GM21367 (cell line): ENCODE measurements around the gene DDX27.
A peak's percentile ranks its signal among the peaks of the same experiment; 100 is the strongest.
"Not testable (repeated sequence)": the region's sequence is repeated elsewhere in the genome, so short reads cannot be mapped to it uniquely, and the experiment has no call there.

Experiments
- ATAC-seq: cut with Tn5 transposase; IDR thresholded peaks from one replicate; pipeline ENCODE4 v1.9.1; 2021; ENCODE audit not compliant: unreplicated experiment

DDX27 gene

DNA sequence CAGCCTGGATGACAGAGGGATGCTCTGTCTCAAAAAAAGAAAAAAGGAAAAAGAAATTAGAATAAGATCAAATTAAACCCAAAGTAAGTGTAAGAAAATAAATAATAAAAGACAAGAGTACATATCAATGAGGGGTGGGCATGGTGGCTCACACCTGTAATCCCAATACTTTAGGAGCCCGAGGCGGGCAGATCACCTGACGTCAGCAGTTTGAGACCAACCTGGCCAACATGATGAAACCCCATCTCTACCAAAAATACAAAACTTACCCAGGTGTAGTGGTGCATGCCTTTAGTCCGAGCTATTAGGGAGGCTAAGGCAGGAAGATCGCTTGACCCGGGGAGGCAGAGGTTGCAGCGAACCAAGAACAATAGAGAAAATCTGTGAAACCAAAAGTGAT lies 16.2 kb upstream of the DDX27 start:
- no peak for ATAC-seq

DNA sequence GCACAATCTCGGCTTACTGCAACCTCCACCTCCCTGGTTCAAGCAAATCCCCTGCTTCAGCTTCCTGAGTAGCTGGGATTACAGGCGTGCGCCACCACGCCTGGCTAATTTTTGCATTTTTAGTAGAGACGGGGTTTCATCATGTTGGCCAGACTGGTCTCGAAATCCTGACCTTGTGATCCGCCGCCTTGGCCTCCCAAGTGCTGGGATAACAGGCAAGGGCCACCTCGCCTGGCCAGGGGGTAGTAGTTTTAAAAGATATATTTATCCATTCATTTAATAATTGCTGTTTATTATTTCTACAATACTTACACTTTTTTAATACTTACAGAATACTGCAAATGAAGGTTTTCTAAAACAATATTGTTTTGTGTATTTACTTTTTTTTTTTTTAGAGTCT lies 15.5 kb upstream of the DDX27 start:
- no peak for ATAC-seq

DNA sequence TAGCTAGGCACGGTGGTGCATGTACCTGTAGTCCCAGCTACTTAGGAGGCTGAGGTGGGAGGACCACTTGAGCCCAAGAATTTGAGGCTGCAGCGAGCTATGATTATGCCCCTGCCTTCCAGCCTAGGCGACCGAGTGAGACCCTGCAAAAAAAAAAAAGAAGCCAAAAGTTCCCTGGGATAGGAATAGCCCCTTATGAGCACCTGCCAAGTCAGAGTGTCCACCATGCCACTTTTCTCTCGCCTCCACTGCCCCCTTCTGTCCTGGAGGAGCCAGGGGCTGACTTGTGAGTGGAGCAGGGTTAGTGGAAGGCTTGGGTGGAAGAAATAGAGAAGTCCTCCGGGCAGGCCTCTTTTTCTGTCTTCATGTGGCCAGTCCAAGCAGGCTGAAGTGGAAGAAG lies 12.1 kb upstream of the DDX27 start:
- no peak for ATAC-seq

DNA sequence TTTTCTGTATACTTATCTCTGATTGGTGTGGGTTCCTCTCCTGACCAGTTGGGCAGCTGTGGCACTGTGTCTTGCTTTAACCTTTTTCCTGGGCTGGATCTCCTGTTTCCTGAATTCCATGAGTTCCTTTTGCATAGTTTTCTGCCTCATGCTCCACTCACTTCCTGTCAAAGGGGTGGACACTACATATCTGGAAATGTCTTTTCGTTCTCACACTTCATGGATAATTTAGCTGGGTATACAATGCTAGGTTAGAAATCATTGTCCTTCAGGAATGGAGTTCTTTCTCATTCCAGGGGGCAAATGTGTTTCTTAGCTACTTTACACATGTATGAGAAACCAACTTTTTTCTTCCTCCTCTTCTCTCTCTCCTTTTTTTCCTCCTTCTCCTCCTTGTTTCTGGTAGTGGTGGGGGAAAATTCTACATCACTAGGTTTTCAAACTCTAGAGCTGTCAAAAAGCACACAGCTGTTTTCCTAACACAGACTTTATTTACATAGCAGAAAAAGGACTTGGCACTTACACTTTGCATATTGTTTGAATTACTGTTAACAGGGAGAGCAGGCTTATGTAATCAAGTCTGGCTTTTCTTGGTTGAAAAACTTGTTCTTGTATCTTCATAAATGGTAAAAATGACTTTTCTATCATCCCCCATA lies 9.0 kb upstream of the DDX27 start:
- ATAC-seq, result no peak

DNA sequence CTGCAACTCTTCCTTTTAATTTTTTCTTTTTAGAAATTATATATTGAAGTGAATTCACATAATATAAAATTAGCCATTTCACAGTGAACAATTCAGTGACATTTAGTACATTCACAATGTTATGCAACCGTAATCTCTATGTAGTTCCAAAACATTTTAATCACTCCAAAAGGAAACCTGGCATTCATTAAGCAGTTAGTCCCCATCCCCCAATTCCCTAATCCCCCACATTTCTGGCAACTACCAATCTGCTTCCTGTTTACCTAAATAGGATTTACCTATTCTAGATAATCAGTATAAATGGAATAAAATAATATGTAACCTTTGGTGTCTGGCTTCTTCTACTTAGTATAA lies 8.5 kb upstream of the DDX27 start:
- no peak for ATAC-seq

DNA sequence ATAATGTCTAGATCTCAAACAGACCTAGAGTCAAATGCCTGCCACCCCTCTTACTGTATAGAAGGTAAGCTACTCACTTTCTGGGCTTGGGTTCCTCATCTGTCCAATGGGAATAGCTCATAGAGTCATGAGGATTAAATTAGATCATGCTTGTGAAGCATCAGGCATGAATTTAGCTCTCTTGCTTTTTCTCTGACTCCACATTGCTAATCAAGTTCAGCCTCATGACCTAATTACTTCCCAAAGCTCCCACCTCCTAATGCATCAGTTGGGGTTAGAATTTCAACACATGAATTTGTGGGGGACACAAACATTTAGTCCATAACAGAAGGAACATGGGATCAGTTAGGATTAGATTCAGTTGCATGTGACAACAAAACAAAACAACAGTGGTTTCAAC lies 4.6 kb upstream of the DDX27 start:
- ATAC-seq, result no peak

DNA sequence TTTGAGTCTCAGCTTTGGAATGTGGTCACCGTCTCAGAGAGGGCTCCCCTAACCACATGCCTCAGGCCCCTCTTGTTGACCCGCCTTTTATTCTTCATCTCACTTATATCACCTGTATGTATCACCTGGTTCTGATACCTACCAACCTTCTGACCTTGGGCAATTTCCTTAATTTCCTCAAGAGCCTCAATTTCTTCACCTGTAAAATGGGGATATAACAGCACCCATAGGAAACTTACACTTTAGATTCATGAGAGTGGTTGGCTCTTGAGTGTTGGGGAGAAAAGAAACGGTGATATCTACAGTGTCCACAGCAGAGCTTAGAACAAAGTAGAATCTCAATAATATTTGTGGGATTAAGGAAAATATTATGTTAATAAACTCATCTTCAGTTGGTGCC lies 4.0 kb upstream of the DDX27 start:
- no peak for ATAC-seq

DNA sequence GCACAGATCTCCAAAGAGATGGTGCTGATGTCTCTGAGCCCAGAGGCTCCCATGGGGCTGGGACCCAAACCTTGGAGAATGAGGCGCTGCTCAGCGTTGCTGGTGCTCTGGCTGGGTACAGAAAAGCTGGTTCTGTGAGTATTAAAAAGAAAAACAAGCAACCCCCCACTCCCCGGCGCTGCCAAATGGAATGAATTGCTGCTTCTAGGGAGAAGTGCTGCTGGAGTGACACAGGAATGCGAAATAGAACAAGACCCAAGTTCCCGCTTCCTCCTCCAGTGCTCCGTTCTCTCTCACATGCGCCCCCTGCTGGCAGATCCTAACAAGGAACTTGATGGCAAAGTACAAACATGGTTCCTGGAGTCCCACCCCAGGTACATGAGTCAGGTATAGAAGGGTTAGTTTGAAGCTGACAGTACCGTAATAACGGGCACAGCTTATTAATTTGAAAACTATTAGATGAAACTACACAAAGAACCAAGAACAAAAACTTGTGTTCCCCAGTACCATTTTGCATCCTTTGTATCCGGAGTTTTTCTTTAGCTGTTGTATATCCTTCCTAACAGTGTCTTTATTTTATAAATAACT lies 2.1 kb upstream of the DDX27 start:
- ATAC-seq, result no peak

DNA sequence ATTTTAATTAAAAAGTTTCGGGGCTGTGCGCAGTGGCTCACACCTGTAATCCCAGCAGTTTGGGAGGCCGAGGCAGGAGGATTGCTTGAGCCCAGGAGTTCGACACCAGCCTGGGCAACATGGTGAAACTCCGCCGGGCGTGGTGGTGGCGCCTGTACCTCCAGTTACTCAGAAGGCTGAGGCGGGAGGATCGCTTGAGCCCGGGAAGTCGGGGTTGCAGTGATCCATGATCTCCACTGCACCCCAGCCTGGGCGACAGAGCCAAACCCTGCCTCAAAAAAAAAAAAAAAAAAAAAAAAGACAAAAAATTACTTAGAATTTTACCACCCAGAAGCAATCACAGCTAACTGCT lies 501 bp upstream of the DDX27 start:
- not testable (repeated sequence) for ATAC-seq

DNA sequence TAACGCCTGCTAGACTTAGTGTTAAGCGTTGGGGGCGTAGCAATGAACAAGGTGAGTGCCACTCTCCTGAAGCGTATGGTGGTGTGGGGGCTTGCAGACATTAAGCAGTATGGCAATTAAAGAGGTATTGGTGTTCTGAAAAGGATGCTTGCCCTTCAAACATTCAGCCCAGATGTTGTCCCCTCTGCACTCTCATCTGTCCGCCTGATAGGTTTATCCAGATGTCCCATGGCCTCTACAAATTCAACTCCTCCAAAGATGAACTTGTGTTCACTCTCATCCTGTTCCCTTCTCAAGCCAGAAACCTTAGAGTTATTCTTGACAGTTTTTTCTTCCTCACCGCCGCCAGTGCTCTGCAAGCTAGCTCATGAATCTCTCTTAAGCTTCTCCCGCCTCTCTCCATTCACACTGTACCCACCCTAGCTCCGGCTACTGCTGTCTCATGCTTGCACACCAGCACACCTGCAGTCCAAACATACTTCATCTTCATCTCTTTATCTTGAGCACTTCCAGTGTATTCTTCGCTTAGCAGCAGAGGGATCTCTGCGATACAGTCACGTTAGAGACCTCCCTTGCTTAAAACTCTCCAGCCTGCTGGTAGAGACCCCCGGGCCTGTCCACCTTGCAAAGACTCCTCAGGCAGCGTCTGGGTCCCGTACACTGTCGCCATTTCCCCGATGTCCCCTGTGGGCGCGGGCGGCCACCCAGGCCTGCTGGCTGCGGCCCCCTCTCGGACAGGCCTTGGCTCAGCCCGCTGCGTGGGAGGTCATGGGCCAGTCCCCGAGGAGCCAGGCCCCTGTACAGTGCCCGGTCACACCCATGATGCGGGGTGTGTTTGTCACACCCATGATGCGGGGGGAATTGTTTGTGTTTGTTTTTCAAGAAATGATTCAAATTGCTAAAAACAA lies 962 bp downstream of the DDX27 start:
- ATAC-seq, result peak; percentile 5

DNA sequence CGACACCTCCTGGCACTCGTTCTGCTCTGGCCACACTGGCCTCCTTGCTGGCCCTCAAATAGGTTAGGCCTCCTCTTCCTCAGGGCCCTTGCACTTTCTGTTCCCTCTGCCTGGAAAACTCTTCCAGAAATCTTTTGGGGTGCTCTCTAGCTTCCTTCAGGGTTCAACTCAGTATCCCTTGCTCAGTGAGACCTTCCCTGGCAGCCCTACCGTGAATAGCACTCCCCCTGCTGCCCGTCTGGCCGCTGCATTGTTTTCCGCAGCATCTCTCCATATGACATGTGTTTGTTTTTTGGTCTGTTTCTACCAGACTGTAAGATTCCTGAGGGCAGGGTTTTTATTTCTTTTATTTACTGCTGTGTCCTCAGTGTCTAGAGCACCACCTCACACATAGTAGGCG lies 6.7 kb downstream of the DDX27 start:
- no peak for ATAC-seq

DNA sequence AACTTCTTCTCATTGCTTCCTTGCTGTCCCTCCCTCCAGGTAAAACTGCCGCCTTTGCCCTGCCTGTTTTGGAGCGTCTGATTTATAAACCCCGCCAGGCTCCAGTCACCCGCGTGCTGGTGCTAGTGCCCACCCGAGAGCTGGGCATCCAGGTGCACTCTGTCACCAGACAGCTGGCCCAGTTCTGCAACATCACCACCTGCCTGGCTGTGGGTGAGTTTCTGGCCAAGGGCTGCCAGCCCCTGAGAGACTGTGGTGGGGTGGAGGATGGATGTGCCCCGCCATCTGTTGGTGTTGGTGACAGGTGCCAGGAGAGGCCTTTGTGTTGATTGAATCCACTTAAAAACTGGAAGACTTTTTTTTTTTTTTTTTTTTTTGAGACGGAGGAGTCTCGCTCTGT lies 9.5 kb downstream of the DDX27 start:
- no peak for ATAC-seq

DNA sequence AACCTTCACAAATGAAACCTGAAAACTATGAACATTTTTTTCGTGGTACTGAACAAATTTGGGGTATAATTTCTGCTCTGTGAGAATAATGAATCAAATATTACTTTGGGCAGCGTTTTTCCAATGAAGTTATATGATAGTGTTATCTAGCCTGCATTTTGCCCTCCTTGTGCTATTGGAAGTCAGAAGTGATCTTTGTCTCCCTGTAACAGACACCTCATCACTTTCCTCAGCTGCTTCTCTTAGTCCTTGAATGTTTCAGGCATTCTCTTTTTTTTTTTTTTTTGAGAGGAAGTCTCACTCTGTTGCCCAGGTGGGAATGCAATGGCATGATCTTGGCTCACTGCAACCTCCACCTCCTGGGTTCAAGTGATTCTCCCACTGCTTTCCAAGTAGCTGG lies 10.2 kb downstream of the DDX27 start:
- ATAC-seq, result no peak

DNA sequence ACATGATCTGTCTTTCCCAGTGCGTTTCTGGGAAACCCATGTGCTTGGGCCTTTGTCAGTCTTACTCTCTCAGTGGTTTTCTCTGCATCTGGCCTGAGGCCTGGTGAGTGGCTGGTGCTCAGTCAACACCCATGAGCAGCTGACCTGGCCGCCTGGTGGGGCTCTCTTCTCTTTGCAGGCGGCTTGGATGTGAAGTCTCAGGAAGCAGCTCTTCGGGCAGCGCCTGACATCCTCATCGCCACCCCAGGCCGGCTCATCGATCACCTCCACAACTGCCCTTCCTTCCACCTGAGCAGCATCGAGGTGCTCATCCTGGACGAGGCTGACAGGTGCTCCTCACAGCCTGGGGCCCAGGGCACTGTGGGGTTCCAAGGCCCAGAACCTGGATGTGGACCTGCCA lies 10.8 kb downstream of the DDX27 start:
- no peak for ATAC-seq

DNA sequence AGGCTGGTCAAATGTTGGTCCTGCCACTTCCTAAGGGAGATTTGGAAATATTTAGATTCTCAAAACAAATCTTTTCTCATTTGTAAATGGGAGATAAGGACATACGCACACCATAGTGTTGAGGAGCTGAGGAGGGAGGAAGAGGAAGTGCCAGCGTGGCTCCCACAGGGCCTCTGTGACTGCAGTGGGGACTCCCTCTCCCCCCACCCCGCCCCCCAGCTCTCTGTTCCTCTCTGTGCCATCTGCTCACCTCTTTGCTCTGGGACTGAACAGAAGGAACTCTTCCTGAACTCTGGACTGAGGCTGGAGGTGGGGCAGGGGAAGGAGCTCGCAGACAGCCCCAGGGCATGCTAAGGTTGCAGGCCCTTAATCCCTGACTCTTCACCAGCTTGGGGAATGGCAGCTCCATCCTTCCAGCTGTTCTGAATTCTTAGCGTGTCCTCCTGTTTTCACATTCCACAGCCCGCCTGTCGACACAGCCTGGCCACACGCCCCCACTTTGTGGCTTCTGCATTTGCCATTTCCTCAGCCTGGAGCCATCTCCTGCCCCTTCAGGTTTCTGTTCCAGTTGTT lies 11.4 kb downstream of the DDX27 start:
- no peak for ATAC-seq

DNA sequence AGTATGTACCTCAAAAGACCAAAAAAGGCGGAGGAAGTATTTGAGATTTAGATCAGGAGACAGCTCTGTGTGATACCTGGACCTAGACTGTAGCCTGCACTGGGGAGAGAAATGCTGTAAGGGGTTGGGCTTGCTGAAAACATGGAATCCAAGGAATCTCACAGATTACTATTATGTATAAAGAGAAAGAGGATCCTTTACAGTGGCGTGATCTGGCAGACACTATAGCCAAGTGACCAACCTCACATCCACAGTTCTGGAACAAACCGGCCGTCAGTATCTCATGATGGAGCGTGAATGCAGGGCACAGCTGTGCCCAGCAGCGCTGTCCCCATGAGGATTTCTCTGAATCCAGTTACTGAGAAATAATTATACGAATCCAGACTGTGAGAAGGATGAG lies 12.3 kb downstream of the DDX27 start:
- ATAC-seq, result no peak

DNA sequence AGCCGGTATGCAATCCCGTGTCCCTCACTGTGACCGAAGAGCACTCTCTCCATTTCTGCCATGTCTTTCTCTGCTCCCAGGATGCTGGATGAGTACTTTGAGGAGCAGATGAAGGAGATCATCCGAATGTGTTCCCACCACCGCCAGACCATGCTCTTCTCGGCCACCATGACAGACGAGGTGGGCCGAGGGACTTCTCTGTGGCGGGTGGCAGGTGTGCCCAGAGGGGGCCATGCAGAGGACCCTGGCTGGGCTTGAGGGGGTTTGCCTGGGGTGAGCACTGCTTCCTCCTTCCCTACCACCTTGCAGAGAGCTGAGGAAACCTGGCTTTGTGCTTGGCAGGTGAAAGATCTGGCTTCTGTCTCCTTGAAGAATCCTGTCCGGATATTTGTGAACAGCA lies 14.0 kb downstream of the DDX27 start:
- ATAC-seq, result no peak

DNA sequence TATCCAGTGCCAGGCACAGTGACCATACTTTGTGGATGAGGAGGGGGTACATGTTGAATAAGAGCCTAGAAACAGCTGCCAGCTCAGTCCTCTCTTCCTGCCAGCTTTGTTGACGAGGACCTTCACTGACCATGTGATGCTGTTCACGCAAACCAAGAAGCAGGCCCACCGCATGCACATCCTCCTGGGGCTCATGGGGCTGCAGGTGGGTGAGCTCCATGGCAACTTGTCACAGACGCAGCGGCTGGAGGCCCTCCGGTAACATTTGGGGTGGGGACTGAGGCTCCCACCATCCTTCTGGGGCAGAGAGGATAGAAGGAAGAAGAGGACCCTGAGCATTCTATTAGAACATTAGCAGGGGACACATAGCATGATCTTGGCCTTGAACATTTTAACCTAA lies 15.6 kb downstream of the DDX27 start:
- no peak for ATAC-seq

DNA sequence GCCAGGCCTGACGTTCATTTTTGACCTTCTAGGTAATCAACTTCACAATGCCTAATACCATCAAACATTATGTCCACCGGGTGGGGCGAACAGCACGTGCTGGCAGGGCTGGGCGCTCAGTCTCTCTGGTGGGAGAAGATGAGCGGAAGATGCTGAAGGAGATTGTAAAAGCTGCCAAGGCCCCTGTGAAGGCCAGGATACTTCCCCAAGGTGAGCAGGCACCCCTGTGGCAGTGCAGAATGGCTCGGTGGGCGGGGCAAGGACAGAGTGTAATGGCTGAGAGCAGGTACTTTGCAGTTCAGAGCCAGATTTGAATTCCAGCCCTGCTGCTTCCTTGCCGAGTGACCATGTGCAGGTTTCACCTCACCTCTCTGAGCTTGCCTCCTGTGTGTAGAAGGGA lies 17.1 kb downstream of the DDX27 start:
- no peak for ATAC-seq

DNA sequence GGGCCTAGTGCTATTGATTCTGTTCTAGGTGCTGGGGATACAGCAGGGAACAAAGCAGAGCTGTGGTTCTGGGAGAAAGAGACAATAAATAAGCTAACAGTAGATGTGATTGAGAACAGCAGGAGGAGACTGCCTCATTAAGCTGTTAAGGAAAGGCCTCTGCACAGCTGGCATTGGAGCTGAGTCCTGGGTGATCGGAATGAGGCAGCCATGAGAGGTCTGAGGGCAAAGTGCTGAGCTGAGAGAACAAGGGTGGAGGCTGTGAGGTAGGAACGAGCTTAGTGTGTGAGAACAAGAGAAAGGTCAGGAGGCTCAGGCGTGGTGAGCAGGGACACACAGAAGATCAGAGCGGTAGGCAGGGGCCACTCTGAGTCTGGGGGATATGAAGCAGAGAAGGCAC lies 18.3 kb downstream of the DDX27 start:
- ATAC-seq, result no peak

DNA sequence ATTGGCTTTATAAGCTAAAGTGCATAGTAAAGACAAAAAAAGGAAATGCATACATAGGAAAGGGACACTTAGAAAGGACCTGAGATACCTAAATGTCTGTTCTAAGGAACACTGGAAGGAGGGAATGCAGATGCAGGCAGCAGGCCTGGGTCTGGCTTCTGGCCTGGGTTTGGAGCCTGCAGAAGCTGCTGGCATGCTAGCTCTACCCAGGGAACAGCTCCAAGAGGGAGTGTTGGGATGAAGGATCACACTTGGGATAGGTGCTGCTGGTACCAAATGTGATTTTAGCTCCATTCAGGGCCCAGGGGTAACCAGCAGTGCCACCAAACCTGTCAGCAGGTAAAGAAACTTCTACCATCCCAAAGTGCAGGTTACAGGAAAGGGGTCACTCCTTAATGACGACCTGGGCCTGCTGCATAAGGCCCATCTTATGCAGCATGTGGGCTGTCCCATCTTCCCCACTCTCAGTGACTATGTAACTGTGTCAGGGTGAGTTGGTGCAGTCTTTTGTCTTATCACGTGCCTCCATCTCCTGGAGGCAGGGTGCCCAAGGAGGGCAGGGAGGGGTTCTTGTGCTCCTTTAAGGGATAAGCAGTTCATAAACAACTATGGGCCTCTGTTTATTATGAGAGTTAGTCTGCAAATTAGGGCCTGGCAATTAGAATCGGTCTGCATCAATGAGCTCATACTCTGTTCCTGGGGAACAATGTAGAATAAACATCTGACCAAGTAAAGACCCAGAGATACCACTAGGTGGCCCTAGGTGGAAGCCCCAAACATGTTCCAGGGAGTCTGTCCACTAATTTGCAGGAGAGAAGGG lies 26.9 kb downstream of the DDX27 start:
- ATAC-seq, result no peak
